Middle frontal gyrus (tissue), 1 donor: ENCODE results near the gene SFXN5.

Experiments used
- DNase-seq: peaks from one replicate; pipeline ENCODE4 v3.0.0-alpha.2; 2015; ENCODE audit warnings: low spot score; ENCODE audit errors: extremely low spot score

SFXN5 gene

GRCh38 chr2:73021371-73022010 lies 50.0 kb downstream of the SFXN5 start:
- DNase-seq: no peak

- DNase-seq: no peak
Observed at GRCh38 chr2:73020657-73021370, 50.7 kb downstream of the SFXN5 start.

GRCh38 chr2:73020306-73020656 lies 51.2 kb downstream of the SFXN5 start:
- no peak for DNase-seq

GRCh38 chr2:73018188-73018825 lies 53.2 kb downstream of the SFXN5 start:
- no peak for DNase-seq

- DNase-seq: no peak
Observed at GRCh38 chr2:73013936-73014335, 57.6 kb downstream of the SFXN5 start.

- DNase-seq: no peak
Observed at GRCh38 chr2:73009177-73009839, 62.2 kb downstream of the SFXN5 start.

- DNase-seq: peak; percentile 36
Observed at GRCh38 chr2:73008766-73009135, 62.8 kb downstream of the SFXN5 start.

- DNase-seq: no peak
Observed at GRCh38 chr2:73007991-73008765, 63.3 kb downstream of the SFXN5 start.

- no peak for DNase-seq
Observed at GRCh38 chr2:73006969-73007710, 64.4 kb downstream of the SFXN5 start.

- DNase-seq: peak; percentile 45
Observed at GRCh38 chr2:73004889-73005596, 66.5 kb downstream of the SFXN5 start.

GRCh38 chr2:73004466-73004865 lies 67.0 kb downstream of the SFXN5 start:
- no peak for DNase-seq

GRCh38 chr2:73003027-73003426 lies 68.5 kb downstream of the SFXN5 start:
- DNase-seq: no peak

- DNase-seq: no peak
Observed at GRCh38 chr2:73000808-73001570, 70.5 kb downstream of the SFXN5 start.

- no peak for DNase-seq
Observed at GRCh38 chr2:72999729-73000725, 71.5 kb downstream of the SFXN5 start.

- no peak for DNase-seq
Observed at GRCh38 chr2:72998724-72999123, 72.8 kb downstream of the SFXN5 start.

- DNase-seq: no peak
Observed at GRCh38 chr2:72998234-72998651, 73.3 kb downstream of the SFXN5 start.

GRCh38 chr2:72996117-72996502 lies 75.4 kb downstream of the SFXN5 start:
- no peak for DNase-seq
